AG04449 (cell line): ENCODE data around the gene KXD1.
A peak's percentile ranks its signal among the peaks of the same experiment; 100 is the strongest.

Experiments
- CTCF ChIA-PET: fragments of 350-600 bp; formaldehyde crosslinking; extraction: SDS; loops from one replicate; lab custom pipeline; 2021; ENCODE audit warnings: antibody characterized with exemption; lab: Yijun Ruan, JAX
- POLR2A ChIA-PET: fragments of 400-600, 350-600 bp; formaldehyde crosslinking; extraction: SDS; loops from one replicate; lab custom pipeline; 2020; ENCODE audit warnings: antibody characterized with exemption, inconsistent platforms; lab: Yijun Ruan, JAX
- DNase-seq: peaks from one replicate; pipeline ENCODE4 v3.0.0-alpha.2; 2010; ENCODE audit warnings: low read depth, low spot score
- H3K4me3 ChIP-seq: 2 replicates; pipeline ENCODE4 v1.5.1; 2011; ENCODE audit warnings: low read depth, mild to moderate bottlenecking, control low read depth, low read length
- TF ChIP-seq, protein P1 (sequence below): IDR thresholded peaks from one replicate; pipeline ENCODE4 v1.5.1; 2011; ENCODE audit warnings: mild to moderate bottlenecking, moderate library complexity, low read length, control low read depth, inconsistent platforms; ENCODE audit not compliant: insufficient read depth; ENCODE audit errors: missing control alignments

The KXD1 gene

GRCh38 chr19:18610556-18611326 lies 53.1 kb downstream of the KXD1 start:
- no peak for DNase-seq
- no peak overlapping the region for H3K4me3 ChIP-seq
- ChIA-PET CTCF (no interaction called here), POLR2A (no interaction called here)
- TF ChIP-seq, protein P1, sequence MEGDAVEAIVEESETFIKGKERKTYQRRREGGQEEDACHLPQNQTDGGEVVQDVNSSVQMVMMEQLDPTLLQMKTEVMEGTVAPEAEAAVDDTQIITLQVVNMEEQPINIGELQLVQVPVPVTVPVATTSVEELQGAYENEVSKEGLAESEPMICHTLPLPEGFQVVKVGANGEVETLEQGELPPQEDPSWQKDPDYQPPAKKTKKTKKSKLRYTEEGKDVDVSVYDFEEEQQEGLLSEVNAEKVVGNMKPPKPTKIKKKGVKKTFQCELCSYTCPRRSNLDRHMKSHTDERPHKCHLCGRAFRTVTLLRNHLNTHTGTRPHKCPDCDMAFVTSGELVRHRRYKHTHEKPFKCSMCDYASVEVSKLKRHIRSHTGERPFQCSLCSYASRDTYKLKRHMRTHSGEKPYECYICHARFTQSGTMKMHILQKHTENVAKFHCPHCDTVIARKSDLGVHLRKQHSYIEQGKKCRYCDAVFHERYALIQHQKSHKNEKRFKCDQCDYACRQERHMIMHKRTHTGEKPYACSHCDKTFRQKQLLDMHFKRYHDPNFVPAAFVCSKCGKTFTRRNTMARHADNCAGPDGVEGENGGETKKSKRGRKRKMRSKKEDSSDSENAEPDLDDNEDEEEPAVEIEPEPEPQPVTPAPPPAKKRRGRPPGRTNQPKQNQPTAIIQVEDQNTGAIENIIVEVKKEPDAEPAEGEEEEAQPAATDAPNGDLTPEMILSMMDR: no peak

- ChIA-PET CTCF (interaction anchor here (0.6 to 3.5 kb wide), 2 partner anchors 17 to 20 kb away, joined by 4 to 16 read pairs; no protein-coding TSS in a partner anchor), POLR2A (no interaction called here)
- H3K4me3 ChIP-seq: no peak overlapping the region
- no peak for DNase-seq
- TF ChIP-seq, protein P1: no peak
Measured at GRCh38 chr19:18611327-18612050, 53.8 kb downstream of the KXD1 start.

DNA sequence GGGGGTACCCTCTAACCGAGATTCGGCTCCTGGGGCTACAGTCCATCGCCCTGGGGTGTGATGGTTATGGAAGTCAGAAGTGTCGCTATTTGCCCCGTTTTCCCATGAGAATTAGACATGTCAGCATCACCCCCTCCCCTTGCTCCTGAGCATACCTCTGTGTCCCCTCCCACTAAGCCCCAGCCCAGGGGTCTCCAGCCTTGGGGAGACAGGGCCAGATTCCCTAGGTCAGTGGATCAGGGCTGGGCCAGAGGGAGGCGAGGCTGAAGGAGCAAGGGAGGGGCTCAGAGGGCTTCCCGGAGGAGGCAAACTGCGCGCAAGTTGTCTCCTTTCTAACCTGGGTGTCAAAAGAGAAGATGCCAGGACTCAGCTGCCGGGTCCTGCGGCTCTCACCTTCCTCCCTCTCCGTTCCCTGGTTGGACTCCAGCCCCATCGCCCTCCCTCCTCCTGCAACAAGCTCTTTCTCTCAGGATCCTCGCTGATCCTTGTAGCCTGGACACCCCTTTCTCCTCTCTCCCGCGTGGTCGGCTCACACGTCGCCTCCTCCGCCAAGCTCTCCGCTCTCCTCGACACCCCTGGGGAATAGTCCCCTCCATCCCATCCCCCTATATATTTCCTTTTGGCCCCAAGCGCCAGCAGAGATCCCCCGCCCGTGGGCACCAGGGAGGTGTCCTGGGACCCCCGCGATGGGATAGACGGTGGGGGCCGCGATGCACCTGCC lies 54.5 kb downstream of the KXD1 start:
- TF ChIP-seq, protein P1: no peak
- ChIA-PET CTCF (interaction anchor here (0.6 to 3.5 kb wide), 2 partner anchors 18 to 21 kb away, joined by 4 to 16 read pairs; no protein-coding TSS in a partner anchor), POLR2A (no interaction called here)
- DNase-seq: no peak
- peak overlapping the region; percentile 48 for H3K4me3 ChIP-seq

DNA sequence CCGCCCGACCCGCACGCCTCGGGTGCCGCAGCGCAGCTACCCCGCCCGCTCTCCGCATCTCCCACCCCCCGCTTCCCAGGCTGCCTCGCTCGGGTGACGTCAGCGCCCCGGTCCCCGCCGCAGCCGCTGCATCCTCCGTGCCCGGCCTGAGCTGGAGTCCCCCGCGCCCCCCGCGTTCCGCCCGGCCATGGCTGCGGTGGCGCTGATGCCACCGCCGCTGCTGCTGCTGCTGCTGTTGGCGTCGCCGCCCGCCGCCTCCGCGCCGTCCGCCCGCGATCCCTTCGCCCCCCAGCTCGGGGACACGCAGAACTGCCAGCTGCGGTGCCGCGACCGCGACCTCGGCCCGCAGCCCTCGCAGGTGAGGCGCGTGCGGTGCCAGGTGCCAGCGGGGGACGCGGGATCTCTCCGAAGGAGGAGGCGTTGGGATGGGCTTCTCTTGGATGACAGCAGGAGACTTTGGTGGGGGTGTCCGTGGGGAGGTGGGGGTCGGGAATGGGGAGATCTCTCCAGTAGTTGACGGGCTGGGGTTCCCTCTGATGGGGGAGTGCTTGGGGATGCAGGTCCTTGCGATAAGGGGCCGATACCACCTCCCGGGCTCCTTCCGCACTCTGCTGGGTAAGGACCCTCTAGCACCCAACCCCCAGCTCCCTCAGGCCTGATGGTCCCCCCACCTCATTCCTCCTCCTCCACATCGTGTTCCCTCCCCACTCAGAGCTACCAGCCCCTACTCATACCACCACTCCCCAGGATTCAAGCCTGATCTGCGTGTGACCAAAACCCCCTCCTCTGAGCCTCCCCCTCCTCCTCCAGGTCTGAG lies 55.3 kb downstream of the KXD1 start, which contains the start of gene TMEM59L:
TMEM59L (plus strand) TSS at position 99 of the 817 bp plus-strand sequence; CDS start at position 188, 89 bp downstream.
- CTCF ChIA-PET: interaction anchor here (0.9 to 3.5 kb wide), 2 partner anchors 18 to 235 kb away, joined by 3 to 16 read pairs; no protein-coding TSS in a partner anchor
- POLR2A ChIA-PET: interaction anchor here (0.5 kb wide), 1 partner anchor 175 kb away, joined by 3 read pairs; no protein-coding TSS in a partner anchor
- DNase-seq: no peak
- H3K4me3 ChIP-seq: peak within 1 kb of the TSS; percentile 48
- TF ChIP-seq, protein P1: no peak

DNA sequence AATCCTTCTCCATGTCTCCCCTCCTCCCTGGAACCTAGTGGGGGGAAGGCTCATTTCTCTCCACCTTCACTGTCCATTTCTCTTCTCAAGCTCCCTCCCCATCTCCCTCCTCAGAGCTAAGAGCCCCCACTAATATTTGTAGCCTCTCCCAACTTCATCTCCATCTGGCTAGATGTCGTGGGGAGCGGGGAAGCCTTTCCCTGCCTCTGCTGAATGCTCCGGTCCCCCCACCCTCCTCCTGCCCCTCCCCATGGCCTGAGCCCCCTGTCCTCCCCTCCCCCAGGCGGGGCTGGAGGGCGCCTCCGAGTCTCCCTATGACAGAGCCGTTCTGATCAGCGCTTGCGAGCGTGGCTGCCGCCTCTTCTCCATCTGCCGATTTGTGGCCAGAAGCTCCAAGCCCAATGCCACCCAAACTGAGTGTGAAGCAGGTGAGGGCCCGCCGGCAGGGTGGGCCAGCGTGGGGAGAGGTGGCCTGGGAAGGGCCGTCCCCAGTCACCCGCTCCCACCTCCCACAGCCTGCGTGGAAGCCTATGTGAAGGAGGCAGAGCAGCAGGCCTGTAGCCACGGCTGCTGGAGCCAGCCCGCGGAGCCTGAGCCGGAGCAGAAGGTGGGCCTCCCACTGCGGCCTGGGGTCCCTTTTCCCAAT lies 56.0 kb downstream of the KXD1 start:
- TF ChIP-seq, protein P1: no peak
- no peak overlapping the region for H3K4me3 ChIP-seq
- CTCF ChIA-PET: interaction anchor here (0.9 to 3.5 kb wide), 2 partner anchors 19 to 234 kb away, joined by 3 to 16 read pairs; no protein-coding TSS in a partner anchor

More for the DNA sequence above, 56.0 kb downstream of the KXD1 start:
- DNase-seq: no peak
- POLR2A ChIA-PET: interaction anchor here (0.5 kb wide), 1 partner anchor 174 kb away, joined by 3 read pairs; no protein-coding TSS in a partner anchor
